CD14-positive monocyte (primary cell): ENCODE data around the gene STOML2. TPM values are rescaled to one million over a fixed set of nuclear protein-coding genes. Genes with fewer than 3 reads are reported as not detected.

Source experiments
- DNase-seq, 3 donors: peaks; one replicate each; pipeline ENCODE4 v3.0.0-alpha.2; 2011 to 2022
- H2AFZ ChIP-seq: 2 replicates; pipeline ENCODE4 v1.6.0; 2012; ENCODE audit warnings: mild to moderate bottlenecking, low read depth, low read length, inconsistent platforms; ENCODE audit not compliant: insufficient read depth, poor library complexity, severe bottlenecking
- H3K27ac ChIP-seq, 2 donors: 1 replicate in 1 of 2; 2 replicates in 1 of 2; pipeline ENCODE4 v1.5.1; 2012 to 2013; ENCODE audit warnings: low read length in 2 of 2, control low read depth in 1 of 2, inconsistent platforms in 1 of 2, low read depth in 1 of 2, mild to moderate bottlenecking in 1 of 2
- H3K27me3 ChIP-seq, 2 donors: one replicate each; pipeline versions ENCODE4 v1.6.0 to v1.6.1; 2011 to 2013; ENCODE audit warnings: low read length in 2 of 2; ENCODE audit not compliant: control insufficient read depth in 2 of 2, insufficient read depth in 2 of 2
- H3K36me3 ChIP-seq, 2 donors: replicated peaks in 1 of 2; 1 replicate in 1 of 2; 2 replicates in 1 of 2; pipeline versions ENCODE4 v1.5.1 to v1.6.1; 2012 to 2013; ENCODE audit warnings: low read length in 2 of 2, control low read depth in 1 of 2, inconsistent platforms in 1 of 2, mild to moderate bottlenecking in 1 of 2; ENCODE audit not compliant: insufficient read depth in 2 of 2, control insufficient read depth in 1 of 2
- H3K4me1 ChIP-seq, 2 donors: 1 replicate in 1 of 2; 2 replicates in 1 of 2; pipeline versions ENCODE4 v1.5.1 to v1.6.1; 2012 to 2013; ENCODE audit warnings: low read length in 2 of 2, control low read depth in 1 of 2, inconsistent platforms in 1 of 2, mild to moderate bottlenecking in 1 of 2, moderate library complexity in 1 of 2; ENCODE audit not compliant: insufficient read depth in 2 of 2, control insufficient read depth in 1 of 2
- H3K4me2 ChIP-seq: replicated peaks from 2 replicates; pipeline ENCODE3; 2012; ENCODE audit warnings: low read length, moderate library complexity, mild to moderate bottlenecking; ENCODE audit not compliant: poor library complexity, severe bottlenecking; ENCODE audit errors: extremely low read depth
- H3K4me3 ChIP-seq, 3 experiments: fragments of 200-600 bp in 1 of 3; sonication (generic) in 1 of 3; replicated peaks in 1 of 3; 1 replicate in 2 of 3; 2 replicates in 1 of 3; pipeline ENCODE4 v1.5.1; 2011 to 2013; ENCODE audit warnings: low read length in 3 of 3, mild to moderate bottlenecking in 3 of 3, control low read depth in 2 of 3, low read depth in 2 of 3, inconsistent platforms in 1 of 3, moderate library complexity in 1 of 3
- H3K79me2 ChIP-seq: 2 replicates; pipeline ENCODE4 v1.6.0; 2012; ENCODE audit warnings: mild to moderate bottlenecking, control low read depth, inconsistent platforms, low read length, moderate library complexity; ENCODE audit not compliant: insufficient read depth
- H3K9ac ChIP-seq: 2 replicates; pipeline ENCODE4 v1.6.0; 2017; ENCODE audit warnings: low read length, mild to moderate bottlenecking; ENCODE audit not compliant: insufficient read depth, poor library complexity, severe bottlenecking
- H3K9me3 ChIP-seq, 2 donors: replicated peaks in 1 of 2; 1 replicate in 1 of 2; 2 replicates in 1 of 2; pipeline versions ENCODE4 v1.5.1 to v1.6.1; 2012 to 2013; ENCODE audit warnings: low read length in 2 of 2, control low read depth in 1 of 2; ENCODE audit not compliant: control insufficient read depth in 1 of 2, insufficient read depth in 1 of 2
- H4K20me1 ChIP-seq: 2 replicates; pipeline ENCODE4 v1.6.0; 2012; ENCODE audit warnings: mild to moderate bottlenecking, low read length, control low read depth, moderate library complexity; ENCODE audit not compliant: insufficient read depth
- H3K27ac Mint-ChIP-seq, 7 donors: one replicate each; pipeline ENCODE4 v1.8.0; 2020; ENCODE audit warnings: mild to moderate bottlenecking in 7 of 7, mixed read lengths in 7 of 7, moderate library complexity in 6 of 7, inconsistent platforms in 2 of 7
- H3K27me3 Mint-ChIP-seq, 3 donors: one replicate each; pipeline ENCODE4 v1.8.0; 2021 to 2022; ENCODE audit warnings: low read depth in 3 of 3, mild to moderate bottlenecking in 3 of 3, mixed read lengths in 3 of 3, moderate library complexity in 3 of 3, inconsistent platforms in 1 of 3
- H3K36me3 Mint-ChIP-seq, 2 donors: one replicate each; pipeline ENCODE4 v1.8.0; 2020; ENCODE audit warnings: mixed read lengths in 2 of 2, inconsistent platforms in 1 of 2, mild to moderate bottlenecking in 1 of 2
- H3K4me1 Mint-ChIP-seq: one replicate; pipeline ENCODE4 v1.8.0; 2020; ENCODE audit warnings: mild to moderate bottlenecking, mixed read lengths
- H3K4me3 Mint-ChIP-seq, 2 donors: one replicate each; pipeline ENCODE4 v1.8.0; 2020; ENCODE audit warnings: mild to moderate bottlenecking in 2 of 2, mixed read lengths in 2 of 2, moderate library complexity in 1 of 2
- H3K9me3 Mint-ChIP-seq, 7 donors: one replicate each; pipeline ENCODE4 v1.8.0; 2020 to 2022; ENCODE audit warnings: mixed read lengths in 7 of 7, mild to moderate bottlenecking in 6 of 7, moderate library complexity in 6 of 7, inconsistent platforms in 2 of 7
- WGBS: methylation state at CpG from one replicate; pipeline ENCODE4 v1.1.5; 2013; ENCODE audit warnings: missing lambda C conversion rate; ENCODE audit not compliant: insufficient coverage; 5-methylcytosine and 5-hydroxymethylcytosine counted together
- intact Hi-C, 2 donors: fragments of 100-400 bp; cut with micrococcal nuclease; formaldehyde crosslinking; loops; one replicate each; pipeline versions ENCODE4 v1.15.0 to v1.15.1; 2023
- polyA plus RNA-seq, 3 donors: library from polyadenylated mRNA; depleted of rRNA in 1 of 3; unstranded in 2 of 3; stranded (reverse) in 1 of 3; fragments of 300-500 nt in 2 of 3; fragments of >200 nt in 1 of 3; fragmentation: Illumina TruSeq in 2 of 3; gene quantifications; 1 replicate in 2 of 3; 2 replicates in 1 of 3; pipeline ENCODE4 v1.2.3, GENCODE V29; 2012 to 2021
- TF ChIP-seq, protein P1 (sequence below): fragments of 200-600 bp; IDR thresholded peaks from one replicate; pipeline ENCODE4 v1.8.0; 2022; ENCODE audit warnings: antibody characterized with exemption, mild to moderate bottlenecking

STOML2 gene
- polyA plus RNA-seq, 3 donors, result 45.5 to 62.0 (median 50.3) TPM

- Mint-ChIP-seq H3K9me3 (peaks cover 2 to 30% (median 21%) of the 10 kb centered on the region in 7 donors), H3K4me3 (no peak overlapping the region), H3K4me1 (no peaks in the 10 kb centered on the region), H3K27ac (no peak overlapping the region), H3K27me3 (peaks cover 0 to 6% (median 4%) of the 10 kb centered on the region in 3 donors), H3K36me3 (no peaks in the 10 kb centered on the region)
- H2AFZ ChIP-seq, result no peak overlapping the region
- TF ChIP-seq, protein P1, sequence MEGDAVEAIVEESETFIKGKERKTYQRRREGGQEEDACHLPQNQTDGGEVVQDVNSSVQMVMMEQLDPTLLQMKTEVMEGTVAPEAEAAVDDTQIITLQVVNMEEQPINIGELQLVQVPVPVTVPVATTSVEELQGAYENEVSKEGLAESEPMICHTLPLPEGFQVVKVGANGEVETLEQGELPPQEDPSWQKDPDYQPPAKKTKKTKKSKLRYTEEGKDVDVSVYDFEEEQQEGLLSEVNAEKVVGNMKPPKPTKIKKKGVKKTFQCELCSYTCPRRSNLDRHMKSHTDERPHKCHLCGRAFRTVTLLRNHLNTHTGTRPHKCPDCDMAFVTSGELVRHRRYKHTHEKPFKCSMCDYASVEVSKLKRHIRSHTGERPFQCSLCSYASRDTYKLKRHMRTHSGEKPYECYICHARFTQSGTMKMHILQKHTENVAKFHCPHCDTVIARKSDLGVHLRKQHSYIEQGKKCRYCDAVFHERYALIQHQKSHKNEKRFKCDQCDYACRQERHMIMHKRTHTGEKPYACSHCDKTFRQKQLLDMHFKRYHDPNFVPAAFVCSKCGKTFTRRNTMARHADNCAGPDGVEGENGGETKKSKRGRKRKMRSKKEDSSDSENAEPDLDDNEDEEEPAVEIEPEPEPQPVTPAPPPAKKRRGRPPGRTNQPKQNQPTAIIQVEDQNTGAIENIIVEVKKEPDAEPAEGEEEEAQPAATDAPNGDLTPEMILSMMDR, result no peak
- no peaks in the 10 kb centered on the region for H3K4me1 ChIP-seq
- 89% methylated on average over 3 of the region's 6 CpGs for WGBS
- no peak overlapping the region for H3K4me2 ChIP-seq
- peaks cover 0 to 23% of the 10 kb centered on the region in 2 donors for H3K9me3 ChIP-seq
- no peak overlapping the region for H3K9ac ChIP-seq
- no peak for DNase-seq
- H3K4me3 ChIP-seq, result no peak overlapping the region
- H3K79me2 ChIP-seq, result no peaks in the 10 kb centered on the region
- intact Hi-C loops, result no loop called here
- H3K27ac ChIP-seq, result no peak overlapping the region
- H3K27me3 ChIP-seq, result no peaks in the 10 kb centered on the region
- H4K20me1 ChIP-seq, result no peaks in the 10 kb centered on the region
- no peaks in the 10 kb centered on the region for H3K36me3 ChIP-seq
Observed at GRCh38 chr9:35134920-35135319, 32.0 kb upstream of the STOML2 start.

GRCh38 chr9:35116898-35117551, 14.1 kb upstream of the STOML2 start:
- peaks cover 42% of the 10 kb centered on the region for H3K4me1 Mint-ChIP-seq
- WGBS, result 26% methylated on average over 28 of the region's 30 CpGs
- peak overlapping the region; percentile 81 for H2AFZ ChIP-seq
- no peaks in the 10 kb centered on the region for H3K36me3 ChIP-seq
- peaks cover 21% of the 10 kb centered on the region for H4K20me1 ChIP-seq
- peaks cover 0 to 3% (median 3%) of the 10 kb centered on the region in 3 donors for H3K27me3 Mint-ChIP-seq
- peak overlapping the region in 1 of 2 donors; percentile 98 for H3K27ac ChIP-seq
- peak overlapping the region; percentile 89 for H3K9ac ChIP-seq
- peaks cover 33% of the 10 kb centered on the region for H3K79me2 ChIP-seq
- H3K4me3 ChIP-seq, result peak overlapping the region; percentile 52 to 91 (median 72)
- H3K36me3 Mint-ChIP-seq, result peaks cover 7 to 12% of the 10 kb centered on the region in 2 donors
- peak overlapping the region; percentile 99 to 100 (median 99) for H3K27ac Mint-ChIP-seq
- peak; percentile 87 to 91 (median 89) for DNase-seq
- TF ChIP-seq, protein P1, result peak; percentile 92
- intact Hi-C loops, result loop anchor here (5.0 to 10.0 kb wide), 6 partner anchors 45 to 452 kb away; partner anchors contain the start of genes CCL27 (in 1 of the 2) and UNC13B (in 1 of the 2)
- peak overlapping the region; percentile 89 for H3K4me2 ChIP-seq
- H3K4me3 Mint-ChIP-seq, result peak overlapping the region; percentile 97 to 99
- H3K4me1 ChIP-seq, result peaks cover 35 to 45% of the 10 kb centered on the region in 2 donors
- H3K9me3 Mint-ChIP-seq, result peaks cover 0 to 3% (median 0%) of the 10 kb centered on the region in 7 donors
- H3K9me3 ChIP-seq, result no peaks in the 10 kb centered on the region
- H3K27me3 ChIP-seq, result no peaks in the 10 kb centered on the region
